ENCODE results near the gene RBMS3. TPM values are rescaled to one million over a fixed set of nuclear protein-coding genes. Genes with fewer than 3 reads are reported as not detected.
"Not testable (repeated sequence)": the region's sequence is repeated elsewhere in the genome, so short reads cannot be mapped to it uniquely, and the experiment has no call there.

The RBMS3 gene
- total RNA-seq, 4 donors from 2014 or later = 51.5 to 76.0 (median 66.6) TPM

DNA sequence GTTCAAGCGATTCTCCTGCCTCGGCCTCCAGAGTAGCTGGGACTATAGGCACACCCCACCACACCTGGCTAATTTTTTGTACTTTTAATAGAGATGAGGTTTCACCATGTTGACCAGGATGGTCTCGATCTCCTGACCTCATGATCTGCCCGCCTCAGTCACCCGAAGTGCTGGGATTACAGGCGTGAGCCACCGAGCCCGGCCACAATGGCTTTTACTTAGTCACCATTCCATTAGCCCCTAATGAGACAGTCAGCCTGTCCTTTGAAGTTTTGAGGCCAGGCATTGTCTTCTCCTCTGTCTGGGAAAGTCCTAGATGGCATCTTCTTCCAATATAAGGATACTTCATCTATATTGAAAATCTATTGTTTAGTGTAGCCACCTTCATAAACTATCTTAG is 515.9 kb downstream of the RBMS3 start:
- ATAC-seq = no peak
- Histone ChIP-seq H3K27me3 (no peaks in the 10 kb centered on the region), H3K36me3 (no peaks in the 10 kb centered on the region), H3K27ac (no peak overlapping the region), H3K9me3 (no peaks in the 10 kb centered on the region), H3K4me3 (no peak overlapping the region), H3K4me1 (no peaks in the 10 kb centered on the region)
- WGBS, 2 donors (ENCODE audit: low coverage in 1 of 2) = 100% methylated on average over 2 to 3 of the region's 8 CpGs
- TF ChIP-seq, protein P1, sequence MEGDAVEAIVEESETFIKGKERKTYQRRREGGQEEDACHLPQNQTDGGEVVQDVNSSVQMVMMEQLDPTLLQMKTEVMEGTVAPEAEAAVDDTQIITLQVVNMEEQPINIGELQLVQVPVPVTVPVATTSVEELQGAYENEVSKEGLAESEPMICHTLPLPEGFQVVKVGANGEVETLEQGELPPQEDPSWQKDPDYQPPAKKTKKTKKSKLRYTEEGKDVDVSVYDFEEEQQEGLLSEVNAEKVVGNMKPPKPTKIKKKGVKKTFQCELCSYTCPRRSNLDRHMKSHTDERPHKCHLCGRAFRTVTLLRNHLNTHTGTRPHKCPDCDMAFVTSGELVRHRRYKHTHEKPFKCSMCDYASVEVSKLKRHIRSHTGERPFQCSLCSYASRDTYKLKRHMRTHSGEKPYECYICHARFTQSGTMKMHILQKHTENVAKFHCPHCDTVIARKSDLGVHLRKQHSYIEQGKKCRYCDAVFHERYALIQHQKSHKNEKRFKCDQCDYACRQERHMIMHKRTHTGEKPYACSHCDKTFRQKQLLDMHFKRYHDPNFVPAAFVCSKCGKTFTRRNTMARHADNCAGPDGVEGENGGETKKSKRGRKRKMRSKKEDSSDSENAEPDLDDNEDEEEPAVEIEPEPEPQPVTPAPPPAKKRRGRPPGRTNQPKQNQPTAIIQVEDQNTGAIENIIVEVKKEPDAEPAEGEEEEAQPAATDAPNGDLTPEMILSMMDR (IDR thresholded peaks at IDR 0.05) = no peak
- no peak for TF ChIP-seq POLR2AphosphoS5 (IDR thresholded peaks at IDR 0.05)
- no peak for TF ChIP-seq POLR2A (IDR thresholded peaks at IDR 0.05)
- TF ChIP-seq EP300 (IDR thresholded peaks at IDR 0.05) = no peak

- H3K36me3 ChIP-seq = no peaks in the 10 kb centered on the region
- WGBS, 2 donors (ENCODE audit: low coverage in 1 of 2) = 75 to 94% methylated on average over 4 of the region's 4 CpGs
- no peak for ATAC-seq
- TF ChIP-seq POLR2AphosphoS5 (IDR thresholded peaks at IDR 0.05) = no peak
- no peak for TF ChIP-seq EP300 (IDR thresholded peaks at IDR 0.05)
- TF ChIP-seq, protein P1 (IDR thresholded peaks at IDR 0.05) = no peak
- H3K4me3 ChIP-seq = no peak overlapping the region
- no peak overlapping the region for H3K27ac ChIP-seq
- H3K4me1 ChIP-seq = no peaks in the 10 kb centered on the region
- H3K27me3 ChIP-seq = no peaks in the 10 kb centered on the region
- no peaks in the 10 kb centered on the region for H3K9me3 ChIP-seq
Measured at GRCh38 chr3:29802057-29802456, 521.2 kb downstream of the RBMS3 start.

- TF ChIP-seq POLR2AphosphoS5 (IDR thresholded peaks at IDR 0.05) (no peak), POLR2A (IDR thresholded peaks at IDR 0.05) (no peak), EP300 (IDR thresholded peaks at IDR 0.05) (no peak)
- TF ChIP-seq, protein P1 (IDR thresholded peaks at IDR 0.05) = no peak
- H3K27me3 ChIP-seq = no peaks in the 10 kb centered on the region
- H3K36me3 ChIP-seq = no peaks in the 10 kb centered on the region
- H3K9me3 ChIP-seq = no peaks in the 10 kb centered on the region
- ATAC-seq = no peak
- no peak overlapping the region for H3K4me3 ChIP-seq
- no peak overlapping the region for H3K27ac ChIP-seq
- no peaks in the 10 kb centered on the region for H3K4me1 ChIP-seq
Measured at GRCh38 chr3:29804044-29804443, 523.2 kb downstream of the RBMS3 start.

GRCh38 chr3:29805757-29806156 is 524.9 kb downstream of the RBMS3 start:
- Histone ChIP-seq H3K27ac (no peak overlapping the region), H3K4me3 (no peak overlapping the region), H3K4me1 (no peaks in the 10 kb centered on the region), H3K9me3 (no peaks in the 10 kb centered on the region), H3K36me3 (no peaks in the 10 kb centered on the region), H3K27me3 (no peaks in the 10 kb centered on the region)
- TF ChIP-seq POLR2A (IDR thresholded peaks at IDR 0.05) (no peak), EP300 (IDR thresholded peaks at IDR 0.05) (no peak), POLR2AphosphoS5 (IDR thresholded peaks at IDR 0.05) (no peak)
- ATAC-seq = no peak
- WGBS, 2 donors (ENCODE audit: low coverage in 1 of 2) = 0 to 59% methylated on average over 1 of the region's 1 CpG

GRCh38 chr3:29808324-29808723 is 527.5 kb downstream of the RBMS3 start:
- H3K4me3 ChIP-seq, H3K4me1 ChIP-seq, ATAC-seq, H3K27ac ChIP-seq, H3K27me3 ChIP-seq, H3K9me3 ChIP-seq, H3K36me3 ChIP-seq: not testable (repeated sequence)
- 89 to 91% methylated on average over 3 of the region's 3 CpGs for WGBS, 2 donors (ENCODE audit: low coverage in 1 of 2)

GRCh38 chr3:29822071-29822470 is 541.2 kb downstream of the RBMS3 start:
- H3K36me3 ChIP-seq = no peaks in the 10 kb centered on the region
- no peaks in the 10 kb centered on the region for H3K9me3 ChIP-seq
- ATAC-seq = no peak
- H3K4me3 ChIP-seq = no peak overlapping the region
- H3K27me3 ChIP-seq = no peaks in the 10 kb centered on the region
- TF ChIP-seq, protein P1 (IDR thresholded peaks at IDR 0.05) = no peak
- no peak for TF ChIP-seq POLR2AphosphoS5 (IDR thresholded peaks at IDR 0.05)
- TF ChIP-seq EP300 (IDR thresholded peaks at IDR 0.05) = no peak
- TF ChIP-seq POLR2A (IDR thresholded peaks at IDR 0.05) = no peak
- no peak overlapping the region for H3K27ac ChIP-seq
- no peaks in the 10 kb centered on the region for H3K4me1 ChIP-seq
